Upper lobe of left lung (tissue), 4 donors: ENCODE data around the gene ERC1.

ENCODE experiments used
- POLR2A ChIP-seq, 4 donors: fragments of 450-650 bp; IDR thresholded peaks; one replicate each; pipeline ENCODE4 v1.5.1; 2016 to 2017; ENCODE audit warnings: antibody characterized with exemption in 4 of 4, mild to moderate bottlenecking in 2 of 4
- POLR2AphosphoS5 ChIP-seq, 2 donors: sonication (generic); formaldehyde crosslinking; IDR thresholded peaks; one replicate each; pipeline ENCODE4 v1.5.1; 2017; ENCODE audit warnings: antibody characterized with exemption in 2 of 2
- TF ChIP-seq, protein P1 (sequence below), 6 experiments: fragments of 450-650 bp in 4 of 6; fragments of 200-600 bp in 2 of 6; sonication (generic) in 2 of 6; IDR thresholded peaks; one replicate each; pipeline ENCODE4 v1.5.1; 2016 to 2019; ENCODE audit warnings: antibody characterized with exemption in 6 of 6

- no peak for TF ChIP-seq POLR2AphosphoS5 (IDR thresholded peaks at IDR 0.05)
- TF ChIP-seq, protein P1, sequence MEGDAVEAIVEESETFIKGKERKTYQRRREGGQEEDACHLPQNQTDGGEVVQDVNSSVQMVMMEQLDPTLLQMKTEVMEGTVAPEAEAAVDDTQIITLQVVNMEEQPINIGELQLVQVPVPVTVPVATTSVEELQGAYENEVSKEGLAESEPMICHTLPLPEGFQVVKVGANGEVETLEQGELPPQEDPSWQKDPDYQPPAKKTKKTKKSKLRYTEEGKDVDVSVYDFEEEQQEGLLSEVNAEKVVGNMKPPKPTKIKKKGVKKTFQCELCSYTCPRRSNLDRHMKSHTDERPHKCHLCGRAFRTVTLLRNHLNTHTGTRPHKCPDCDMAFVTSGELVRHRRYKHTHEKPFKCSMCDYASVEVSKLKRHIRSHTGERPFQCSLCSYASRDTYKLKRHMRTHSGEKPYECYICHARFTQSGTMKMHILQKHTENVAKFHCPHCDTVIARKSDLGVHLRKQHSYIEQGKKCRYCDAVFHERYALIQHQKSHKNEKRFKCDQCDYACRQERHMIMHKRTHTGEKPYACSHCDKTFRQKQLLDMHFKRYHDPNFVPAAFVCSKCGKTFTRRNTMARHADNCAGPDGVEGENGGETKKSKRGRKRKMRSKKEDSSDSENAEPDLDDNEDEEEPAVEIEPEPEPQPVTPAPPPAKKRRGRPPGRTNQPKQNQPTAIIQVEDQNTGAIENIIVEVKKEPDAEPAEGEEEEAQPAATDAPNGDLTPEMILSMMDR (IDR thresholded peaks at IDR 0.05): no peak
- no peak for TF ChIP-seq POLR2A (IDR thresholded peaks at IDR 0.05)
Measured at GRCh38 chr12:981961-982360, 9.1 kb upstream of the ERC1 start.
